Stimulated activated CD8-positive, alpha-beta memory T cell treated with anti-CD3 and anti-CD28 coated beads, Interleukin-4, amount 100 ng/mL, for 1 hour (primary cell): ENCODE data around the gene APBB2.

Experiments used
- DNase-seq, 2 donors: peaks; one replicate each; pipeline ENCODE4 v3.0.0-alpha.2; 2020; ENCODE audit warnings: low read depth in 2 of 2, low spot score in 1 of 2

The APBB2 gene

DNA sequence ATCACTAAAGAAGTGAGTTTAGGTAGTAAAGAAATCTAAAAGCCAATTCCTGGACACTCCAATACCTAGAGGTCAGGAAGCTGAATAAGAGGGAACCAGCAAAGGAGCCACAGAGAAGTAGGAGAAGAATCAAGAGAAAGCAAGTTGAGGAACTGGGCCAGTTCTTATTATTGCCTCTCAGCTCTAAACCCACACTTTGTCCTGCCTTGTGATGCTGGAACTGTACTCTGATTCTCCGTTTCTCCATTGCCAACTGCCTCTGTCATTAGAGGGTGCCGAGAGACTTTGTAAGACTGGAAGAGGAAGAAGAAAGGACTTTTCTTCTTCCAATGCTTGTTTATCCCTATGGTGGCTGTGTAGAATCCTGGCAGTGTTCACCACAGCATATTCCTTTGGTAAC is 426.0 kb downstream of the APBB2 start:
- DNase-seq = no peak

DNA sequence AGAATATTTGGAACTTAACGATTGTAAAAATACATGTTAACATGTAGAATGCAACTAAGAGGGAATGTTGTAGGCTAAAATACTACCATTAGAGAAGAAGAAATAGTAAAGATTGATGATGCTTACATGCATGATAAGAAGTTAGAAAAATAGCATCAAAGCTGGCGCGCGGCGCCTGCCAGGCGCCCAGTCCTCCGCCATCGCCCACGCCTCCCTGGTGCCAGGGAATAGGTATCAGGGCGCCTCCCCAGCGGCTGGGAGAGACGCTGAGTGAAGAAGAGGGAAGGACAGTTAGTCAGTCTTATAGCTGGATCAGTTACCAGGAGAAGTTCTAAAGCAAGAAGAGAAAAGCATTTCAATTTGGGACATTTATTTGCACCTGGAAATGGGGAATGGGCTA is 428.6 kb downstream of the APBB2 start:
- DNase-seq = no peak

DNA sequence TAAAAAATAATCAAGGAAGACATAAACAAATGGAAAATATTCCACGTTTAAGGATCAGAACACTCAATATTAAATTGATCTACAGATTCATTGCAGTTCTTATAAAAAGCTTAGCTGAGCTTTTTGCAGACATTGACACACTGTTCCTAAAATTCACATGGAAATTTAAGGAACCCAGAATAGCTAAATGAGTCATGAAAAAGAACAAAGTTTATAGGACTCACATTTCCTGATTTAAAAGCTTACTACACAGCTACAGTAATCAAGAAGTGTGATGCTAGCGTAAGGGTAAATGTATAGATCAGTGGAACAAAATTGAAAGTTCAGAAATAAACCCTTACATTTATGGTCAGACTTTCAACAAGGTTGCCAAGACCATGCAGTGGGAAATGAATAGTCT is 431.5 kb downstream of the APBB2 start:
- no peak for DNase-seq

DNA sequence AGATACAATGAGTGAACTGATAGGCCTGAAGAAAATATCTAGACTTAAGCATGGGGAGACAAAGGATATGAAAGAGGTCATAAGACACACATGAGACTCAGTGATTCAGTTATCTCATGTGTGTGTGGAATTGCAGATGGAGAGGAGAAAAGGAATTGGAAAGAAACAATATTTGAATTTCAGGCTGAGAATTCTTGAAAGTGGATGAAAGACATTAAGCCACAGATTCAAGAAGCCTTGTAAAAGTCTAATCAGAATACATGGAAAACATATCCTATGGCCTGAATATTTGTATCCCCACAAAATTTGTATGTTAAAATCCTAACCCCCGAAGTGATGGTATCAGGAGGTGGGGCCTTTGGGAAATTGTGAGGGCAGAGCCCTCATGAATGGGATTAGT is 436.3 kb downstream of the APBB2 start:
- no peak for DNase-seq

DNA sequence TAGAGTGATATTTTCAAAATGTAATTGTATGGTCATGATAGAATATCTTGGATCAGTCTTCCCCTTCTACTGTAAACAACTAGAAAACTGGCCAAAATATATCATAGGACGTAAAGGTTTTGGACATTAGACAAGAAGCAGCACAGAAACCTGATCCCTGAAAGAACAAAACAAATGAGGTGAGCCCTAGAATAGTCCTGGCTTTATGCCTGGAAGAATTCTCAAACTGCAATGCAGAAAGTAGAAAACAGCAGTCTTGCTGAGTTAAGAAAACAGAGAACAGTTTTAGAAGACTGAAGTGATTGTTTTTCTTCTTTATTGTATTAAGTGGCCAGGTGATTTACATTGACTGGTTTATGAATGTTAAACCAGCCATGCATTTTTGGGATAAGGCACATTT is 445.1 kb downstream of the APBB2 start:
- DNase-seq = no peak

DNA sequence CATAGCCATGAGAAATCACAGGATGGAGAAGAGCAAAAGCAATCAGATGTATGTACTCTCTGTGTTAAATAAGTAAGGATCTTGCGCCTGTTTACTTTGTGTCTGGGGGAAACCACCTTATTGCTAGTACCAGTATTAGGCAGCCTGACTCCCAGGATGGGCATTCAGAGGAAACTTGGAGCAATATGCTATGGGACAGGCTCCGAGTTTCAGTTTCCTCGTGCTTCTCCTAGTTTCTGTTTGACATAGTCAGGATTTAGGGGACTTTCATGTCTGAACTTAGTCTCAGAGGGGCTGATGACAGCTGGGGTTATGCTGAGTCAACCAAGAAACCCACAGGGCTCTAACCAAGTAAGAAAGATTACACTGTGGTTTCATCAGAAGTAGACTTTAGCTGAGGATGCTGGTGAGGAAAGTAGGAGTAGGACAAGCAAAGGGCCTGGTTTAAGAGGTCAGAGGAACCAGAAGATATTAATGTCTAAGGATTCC is 451.1 kb downstream of the APBB2 start:
- no peak for DNase-seq
